PC-9 (cell line): ENCODE data around the gene ENAH.

ENCODE experiments used
- CTCF ChIP-seq: fragments of 200-600 bp; sonication (generic); conservative IDR thresholded peaks from 2 replicates; pipeline ENCODE4 v1.6.1; 2017; ENCODE audit warnings: mixed run types, antibody characterized with exemption, mild to moderate bottlenecking, moderate library complexity
- EZH2 ChIP-seq: fragments of 200-600 bp; sonication (generic); IDR thresholded peaks from 2 replicates; pipeline ENCODE4 v1.8.0; 2017; ENCODE audit warnings: antibody characterized with exemption, low read depth

GRCh38 chr1:225451840-225452515 is 200.9 kb downstream of the ENAH start:
- no peak for TF ChIP-seq CTCF
- no peak for TF ChIP-seq EZH2
